ENCODE results near the gene LCNL1. TPM values are rescaled to one million over a fixed set of nuclear protein-coding genes. Genes with fewer than 3 reads are reported as not detected.
A peak's percentile ranks its signal among the peaks of the same experiment; 100 is the strongest.

The LCNL1 gene
- total and polyA plus RNA-seq, 5 donors from 2014 or later, result not detected

- no peak overlapping the region for H3K4me3 ChIP-seq (ENCODE audit: low read depth, low read length)
- Mint-ChIP-seq H3K36me3 (no peaks in the 10 kb centered on the region), H3K4me3 (peak overlapping the region in 1 of 4 donors; percentile 75), H3K27me3 (peaks cover 4% of the 10 kb centered on the region), H3K9me3 (peaks cover 0 to 2% (median 0%) of the 10 kb centered on the region in 7 donors), H3K27ac (no peak overlapping the region), H3K4me1 (peaks cover 0 to 6% (median 0%) of the 10 kb centered on the region in 4 donors)
- no peak for DNase-seq
- H3K4me1 ChIP-seq (ENCODE audit: control insufficient read depth, insufficient read depth, low read length, poor library complexity, severe bottlenecking), result peaks cover 16% of the 10 kb centered on the region
- H3K9me3 ChIP-seq (ENCODE audit: control insufficient read depth in 2 of 2, low read length in 2 of 2), result no peaks in the 10 kb centered on the region
- ATAC-seq (ENCODE audit: low read depth in 2 of 2), result no peak
- H3K27ac ChIP-seq (ENCODE audit: insufficient read depth, low read length, poor library complexity, severe bottlenecking), result no peak overlapping the region
- H3K27me3 ChIP-seq (ENCODE audit: control insufficient read depth, insufficient read depth, low read length), result no peaks in the 10 kb centered on the region
- no peaks in the 10 kb centered on the region for H3K36me3 ChIP-seq (ENCODE audit: control insufficient read depth, insufficient read depth, low read length)
Measured at GRCh38 chr9:136954270-136955083, 28.3 kb upstream of the LCNL1 start.

GRCh38 chr9:136955202-136955942 lies 27.4 kb upstream of the LCNL1 start:
- H3K36me3 ChIP-seq (ENCODE audit: control insufficient read depth, insufficient read depth, low read length), result no peaks in the 10 kb centered on the region
- no peaks in the 10 kb centered on the region for H3K27me3 ChIP-seq (ENCODE audit: control insufficient read depth, insufficient read depth, low read length)
- H3K9me3 ChIP-seq (ENCODE audit: control insufficient read depth in 2 of 2, low read length in 2 of 2), result no peaks in the 10 kb centered on the region
- H3K4me3 Mint-ChIP-seq, result peak overlapping the region in 1 of 4 donors; percentile 88
- H3K27ac Mint-ChIP-seq, result no peak overlapping the region
- DNase-seq, result no peak
- H3K9me3 Mint-ChIP-seq, result peaks cover 0 to 2% (median 0%) of the 10 kb centered on the region in 7 donors
- no peak overlapping the region for H3K4me3 ChIP-seq (ENCODE audit: low read depth, low read length)
- H3K4me1 ChIP-seq (ENCODE audit: control insufficient read depth, insufficient read depth, low read length, poor library complexity, severe bottlenecking), result peaks cover 19% of the 10 kb centered on the region
- H3K27ac ChIP-seq (ENCODE audit: insufficient read depth, low read length, poor library complexity, severe bottlenecking), result no peak overlapping the region
- peaks cover 0 to 5% (median 0%) of the 10 kb centered on the region in 4 donors for H3K4me1 Mint-ChIP-seq
- H3K36me3 Mint-ChIP-seq, result no peaks in the 10 kb centered on the region
- no peak for ATAC-seq (ENCODE audit: low read depth in 2 of 2)
- peaks cover 4% of the 10 kb centered on the region for H3K27me3 Mint-ChIP-seq

- ATAC-seq (ENCODE audit: low read depth in 2 of 2), result no peak
- no peak overlapping the region for H3K4me3 ChIP-seq (ENCODE audit: low read depth, low read length)
- Mint-ChIP-seq H3K27me3 (peaks cover 4% of the 10 kb centered on the region), H3K4me1 (peaks cover 0 to 5% (median 0%) of the 10 kb centered on the region in 4 donors), H3K27ac (no peak overlapping the region), H3K36me3 (no peaks in the 10 kb centered on the region), H3K9me3 (peaks cover 0 to 2% (median 0%) of the 10 kb centered on the region in 7 donors), H3K4me3 (no peak overlapping the region)
- H3K36me3 ChIP-seq (ENCODE audit: control insufficient read depth, insufficient read depth, low read length), result no peaks in the 10 kb centered on the region
- H3K27ac ChIP-seq (ENCODE audit: insufficient read depth, low read length, poor library complexity, severe bottlenecking), result no peak overlapping the region
- H3K9me3 ChIP-seq (ENCODE audit: control insufficient read depth in 2 of 2, low read length in 2 of 2), result no peaks in the 10 kb centered on the region
- no peak for DNase-seq
- H3K4me1 ChIP-seq (ENCODE audit: control insufficient read depth, insufficient read depth, low read length, poor library complexity, severe bottlenecking), result peaks cover 18% of the 10 kb centered on the region
- H3K27me3 ChIP-seq (ENCODE audit: control insufficient read depth, insufficient read depth, low read length), result no peaks in the 10 kb centered on the region
Measured at GRCh38 chr9:136955943-136956335, 26.9 kb upstream of the LCNL1 start.

GRCh38 chr9:136956604-136957003 lies 26.2 kb upstream of the LCNL1 start:
- no peak overlapping the region for H3K4me3 ChIP-seq (ENCODE audit: low read depth, low read length)
- H3K4me1 ChIP-seq (ENCODE audit: control insufficient read depth, insufficient read depth, low read length, poor library complexity, severe bottlenecking), result peaks cover 25% of the 10 kb centered on the region
- H3K36me3 ChIP-seq (ENCODE audit: control insufficient read depth, insufficient read depth, low read length), result no peaks in the 10 kb centered on the region
- no peak overlapping the region for H3K27ac Mint-ChIP-seq
- DNase-seq (no peak), ATAC-seq (ENCODE audit: low read depth in 2 of 2) (no peak)
- no peaks in the 10 kb centered on the region for H3K27me3 ChIP-seq (ENCODE audit: control insufficient read depth, insufficient read depth, low read length)
- H3K9me3 ChIP-seq (ENCODE audit: control insufficient read depth in 2 of 2, low read length in 2 of 2), result no peaks in the 10 kb centered on the region
- H3K4me1 Mint-ChIP-seq, result peaks cover 0 to 5% (median 0%) of the 10 kb centered on the region in 4 donors
- H3K36me3 Mint-ChIP-seq, result no peaks in the 10 kb centered on the region
- no peak overlapping the region for H3K27ac ChIP-seq (ENCODE audit: insufficient read depth, low read length, poor library complexity, severe bottlenecking)
- peaks cover 0 to 2% (median 0%) of the 10 kb centered on the region in 7 donors for H3K9me3 Mint-ChIP-seq
- peaks cover 4% of the 10 kb centered on the region for H3K27me3 Mint-ChIP-seq
- H3K4me3 Mint-ChIP-seq, result no peak overlapping the region

- H3K27me3 Mint-ChIP-seq, result peaks cover 4% of the 10 kb centered on the region
- Histone ChIP-seq H3K27ac (ENCODE audit: insufficient read depth, low read length, poor library complexity, severe bottlenecking) (no peak overlapping the region), H3K4me3 (ENCODE audit: low read depth, low read length) (no peak overlapping the region), H3K4me1 (ENCODE audit: control insufficient read depth, insufficient read depth, low read length, poor library complexity, severe bottlenecking) (peaks cover 30% of the 10 kb centered on the region), H3K27me3 (ENCODE audit: control insufficient read depth, insufficient read depth, low read length) (no peaks in the 10 kb centered on the region), H3K36me3 (ENCODE audit: control insufficient read depth, insufficient read depth, low read length) (no peaks in the 10 kb centered on the region), H3K9me3 (ENCODE audit: control insufficient read depth in 2 of 2, low read length in 2 of 2) (no peaks in the 10 kb centered on the region)
- H3K4me3 Mint-ChIP-seq, result no peak overlapping the region
- H3K9me3 Mint-ChIP-seq, result peaks cover 0 to 2% (median 0%) of the 10 kb centered on the region in 7 donors
- H3K4me1 Mint-ChIP-seq, result peaks cover 0 to 5% (median 0%) of the 10 kb centered on the region in 4 donors
- H3K36me3 Mint-ChIP-seq, result no peaks in the 10 kb centered on the region
- ATAC-seq (ENCODE audit: low read depth in 2 of 2) (no peak), DNase-seq (no peak)
- no peak overlapping the region for H3K27ac Mint-ChIP-seq
Measured at GRCh38 chr9:136957461-136957860, 25.3 kb upstream of the LCNL1 start.

- Histone ChIP-seq H3K36me3 (ENCODE audit: control insufficient read depth, insufficient read depth, low read length) (no peaks in the 10 kb centered on the region), H3K4me1 (ENCODE audit: control insufficient read depth, insufficient read depth, low read length, poor library complexity, severe bottlenecking) (peaks cover 34% of the 10 kb centered on the region), H3K27me3 (ENCODE audit: control insufficient read depth, insufficient read depth, low read length) (no peaks in the 10 kb centered on the region), H3K4me3 (ENCODE audit: low read depth, low read length) (no peak overlapping the region), H3K9me3 (ENCODE audit: control insufficient read depth in 2 of 2, low read length in 2 of 2) (no peaks in the 10 kb centered on the region), H3K27ac (ENCODE audit: insufficient read depth, low read length, poor library complexity, severe bottlenecking) (no peak overlapping the region)
- peaks cover 0 to 2% (median 0%) of the 10 kb centered on the region in 7 donors for H3K9me3 Mint-ChIP-seq
- H3K4me3 Mint-ChIP-seq, result no peak overlapping the region
- H3K4me1 Mint-ChIP-seq, result peaks cover 0 to 5% (median 2%) of the 10 kb centered on the region in 4 donors
- no peak for ATAC-seq (ENCODE audit: low read depth in 2 of 2)
- peaks cover 4% of the 10 kb centered on the region for H3K27me3 Mint-ChIP-seq
- no peak overlapping the region for H3K27ac Mint-ChIP-seq
- no peak for DNase-seq
- no peaks in the 10 kb centered on the region for H3K36me3 Mint-ChIP-seq
Measured at GRCh38 chr9:136957901-136958300, 24.9 kb upstream of the LCNL1 start.

GRCh38 chr9:136958473-136958872 lies 24.3 kb upstream of the LCNL1 start:
- H3K27ac ChIP-seq (ENCODE audit: insufficient read depth, low read length, poor library complexity, severe bottlenecking), result no peak overlapping the region
- H3K27ac Mint-ChIP-seq, result no peak overlapping the region

More at GRCh38 chr9:136958473-136958872, 24.3 kb upstream of the LCNL1 start:
- Mint-ChIP-seq H3K36me3 (no peaks in the 10 kb centered on the region), H3K9me3 (peaks cover 0 to 2% (median 0%) of the 10 kb centered on the region in 7 donors), H3K4me1 (peaks cover 0 to 9% (median 2%) of the 10 kb centered on the region in 4 donors), H3K27me3 (peaks cover 4% of the 10 kb centered on the region), H3K4me3 (no peak overlapping the region)
- Histone ChIP-seq H3K27me3 (ENCODE audit: control insufficient read depth, insufficient read depth, low read length) (no peaks in the 10 kb centered on the region), H3K4me1 (ENCODE audit: control insufficient read depth, insufficient read depth, low read length, poor library complexity, severe bottlenecking) (peaks cover 34% of the 10 kb centered on the region), H3K9me3 (ENCODE audit: control insufficient read depth in 2 of 2, low read length in 2 of 2) (no peaks in the 10 kb centered on the region), H3K4me3 (ENCODE audit: low read depth, low read length) (no peak overlapping the region), H3K36me3 (ENCODE audit: control insufficient read depth, insufficient read depth, low read length) (no peaks in the 10 kb centered on the region)
- ATAC-seq (ENCODE audit: low read depth in 2 of 2), result no peak
- DNase-seq, result no peak
